GM12878 (cell line): Measurements from ENCODE around the gene TK1. TPM values are rescaled to one million over a fixed set of nuclear protein-coding genes. Genes with fewer than 3 reads are reported as not detected.

Experiments used
- ATAC-seq: fragments of 200-7000 bp; cut with Tn5 transposase; 3 replicates; pipeline ENCODE4 v1.9.1; 2020; ENCODE audit warnings: mild to moderate bottlenecking, moderate library complexity
- BruUV-seq: library from RNA; stranded (reverse); fragments of 400-500 nt; replicated peaks from 2 replicates; lab custom pipeline; 2021; lab: Mats Ljungman, UMichigan
- CTCF ChIA-PET: fragments of 300-600 bp; sonication (Branson Sonifier 250); formaldehyde crosslinking; extraction: SDS; loops from one replicate; lab custom pipeline; 2021; ENCODE audit warnings: inconsistent platforms; lab: Yijun Ruan, JAX
- POLR2A ChIA-PET: fragments of 350-600 bp; formaldehyde crosslinking; extraction: SDS; loops from one replicate; lab custom pipeline; 2021; ENCODE audit warnings: inconsistent platforms; lab: Charles Lee
- RAD21 ChIA-PET: fragments of 300-600 bp; sonication (Branson Sonifier 250); formaldehyde crosslinking; loops from one replicate; lab custom pipeline; 2023; ENCODE audit warnings: antibody characterized with exemption; ENCODE audit not compliant: unreplicated experiment; lab: Charles Lee
- SMC1A ChIA-PET: fragments of 300-600 bp; sonication (Branson Sonifier 250); formaldehyde crosslinking; loops from one replicate; lab custom pipeline; 2023; ENCODE audit not compliant: unreplicated experiment, uncharacterized antibody; lab: Charles Lee
- DNase-seq: peaks from one replicate; pipeline ENCODE4 v3.0.0-alpha.2; 2011; ENCODE audit warnings: low read depth, low spot score
- FAIRE-seq: peaks from 3 replicates; lab custom pipeline; 2011; peaks lifted over from hg19 to GRCh38; lab: Jason Lieb, UNC
- H2AFZ ChIP-seq: 2 replicates; pipeline ENCODE4 v1.6.0; 2011; ENCODE audit warnings: low read depth, low read length, control low read depth; ENCODE audit not compliant: control insufficient read depth
- H3K27ac ChIP-seq: 2 replicates; pipeline ENCODE4 v1.5.1; 2011; ENCODE audit warnings: control low read depth; ENCODE audit not compliant: control insufficient read depth, insufficient read depth
- H3K27me3 ChIP-seq, 2 experiments: replicated peaks in 1 of 2; 2 replicates each; pipeline versions ENCODE4 v1.6.0 to v1.6.1; 2011; ENCODE audit warnings: low read length in 1 of 2; ENCODE audit not compliant: control insufficient read depth in 2 of 2, insufficient read depth in 2 of 2
- H3K36me3 ChIP-seq, 2 experiments: 2 replicates each; pipeline ENCODE4 v1.5.1; 2011; ENCODE audit warnings: low read length in 1 of 2; ENCODE audit not compliant: control insufficient read depth in 2 of 2, insufficient read depth in 2 of 2
- H3K4me1 ChIP-seq: 2 replicates; pipeline ENCODE4 v1.6.1; 2011; ENCODE audit warnings: mild to moderate bottlenecking, low read length, moderate library complexity, mixed read lengths; ENCODE audit not compliant: control insufficient read depth, insufficient read depth
- H3K4me2 ChIP-seq: 2 replicates; pipeline ENCODE4 v1.6.0; 2011; ENCODE audit warnings: control low read depth; ENCODE audit not compliant: control insufficient read depth, insufficient read depth
- H3K4me3 ChIP-seq: fragments of 200-600 bp; sonication (generic); 2 replicates; pipeline ENCODE4 v1.5.1; 2016
- H3K79me2 ChIP-seq: 2 replicates; pipeline ENCODE4 v1.6.0; 2011; ENCODE audit warnings: low read length; ENCODE audit not compliant: control insufficient read depth, insufficient read depth
- H3K9ac ChIP-seq: 2 replicates; pipeline ENCODE4 v1.8.0; 2011; ENCODE audit warnings: low read length, control low read depth, mixed read lengths; ENCODE audit not compliant: control insufficient read depth, insufficient read depth
- H3K9me3 ChIP-seq: replicated peaks from 3 replicates; pipeline ENCODE4 v1.5.1; 2011; ENCODE audit warnings: mild to moderate bottlenecking, low read length; ENCODE audit not compliant: control insufficient read depth, insufficient read depth
- H4K20me1 ChIP-seq: 2 replicates; pipeline ENCODE4 v1.6.0; 2011; ENCODE audit not compliant: control insufficient read depth, insufficient read depth
- HCFC1 ChIP-seq: fragments of 150-350 bp; IDR thresholded peaks from 2 replicates; pipeline ENCODE4 v1.6.1; 2014; ENCODE audit warnings: low read length
- HDAC2 ChIP-seq: fragments of 200-600 bp; sonication (generic); IDR thresholded peaks from 2 replicates; pipeline ENCODE4 v1.6.1; 2017
- HDGF ChIP-seq: fragments of 450-650 bp; IDR thresholded peaks from 2 replicates; pipeline ENCODE4 v1.6.1; 2016; ENCODE audit warnings: antibody characterized with exemption
- LARP7 ChIP-seq: fragments of 450-650 bp; IDR thresholded peaks from 2 replicates; pipeline ENCODE4 v1.6.1; 2017; ENCODE audit warnings: mild to moderate bottlenecking
- MAX ChIP-seq: IDR thresholded peaks from 2 replicates; pipeline ENCODE4 v1.6.1; 2012; ENCODE audit warnings: low read depth, low read length, improper control_type of control experiment
- MYB ChIP-seq: fragments of 150-350 bp; IDR thresholded peaks from 2 replicates; pipeline ENCODE4 v1.6.1; 2014; ENCODE audit warnings: mild to moderate bottlenecking, low read depth, low read length, borderline replicate concordance
- MYC ChIP-seq: IDR thresholded peaks from 2 replicates; pipeline ENCODE4 v1.6.1; 2011; ENCODE audit warnings: mild to moderate bottlenecking, low read length, moderate library complexity, inconsistent platforms; ENCODE audit not compliant: insufficient read depth, insufficient replicate concordance, insufficient read length, severe bottlenecking
- NR2F1 ChIP-seq: fragments of 450-650 bp; conservative IDR thresholded peaks from 2 replicates; pipeline ENCODE4 v1.6.1; 2017; ENCODE audit warnings: mild to moderate bottlenecking
- PML ChIP-seq: IDR thresholded peaks from 2 replicates; pipeline ENCODE4 v1.6.1; 2012; ENCODE audit warnings: low read length, inconsistent platforms
- PRDM15 ChIP-seq: fragments of 450-650 bp; formaldehyde crosslinking; IDR thresholded peaks from 2 replicates; pipeline ENCODE4 v1.4.0; 2020; ENCODE audit warnings: mild to moderate bottlenecking, moderate library complexity
- RAD51 ChIP-seq: fragments of 450-650 bp; IDR thresholded peaks from 2 replicates; pipeline ENCODE4 v1.6.1; 2016; ENCODE audit warnings: moderate library complexity, mild to moderate bottlenecking, inconsistent platforms
- SIN3A ChIP-seq: IDR thresholded peaks from 2 replicates; pipeline ENCODE4 v1.6.1; 2012; ENCODE audit warnings: low read depth, low read length, improper control_type of control experiment
- SIX5 ChIP-seq: IDR thresholded peaks from 2 replicates; pipeline ENCODE4 v1.6.1; 2011; ENCODE audit warnings: mild to moderate bottlenecking, low read depth, low read length, moderate library complexity; ENCODE audit not compliant: severe bottlenecking
- TBL1XR1 ChIP-seq: IDR thresholded peaks from 2 replicates; pipeline ENCODE4 v1.6.1; 2012; ENCODE audit warnings: low read depth, low read length, improper control_type of control experiment
- TCF3 ChIP-seq: IDR thresholded peaks from 2 replicates; pipeline ENCODE4 v1.6.1; 2012; ENCODE audit warnings: low read depth, mild to moderate bottlenecking, low read length, borderline replicate concordance; ENCODE audit not compliant: insufficient read depth
- ZNF207 ChIP-seq: fragments of 450-650 bp; IDR thresholded peaks from 2 replicates; pipeline ENCODE4 v1.6.1; 2014; ENCODE audit warnings: antibody characterized with exemption, mild to moderate bottlenecking, borderline replicate concordance
- WGBS: methylation state at CpG from one replicate; pipeline ENCODE4 v1.1.6; 2016; ENCODE audit warnings: low lambda C conversion rate; ENCODE audit not compliant: insufficient replicate concordance, insufficient coverage; ENCODE audit errors: missing lambda C conversion rate; 5-methylcytosine and 5-hydroxymethylcytosine counted together
- in situ Hi-C: fragments of 300-500 bp; cut with MboI; formaldehyde crosslinking; loops from 9 replicates; pipeline ENCODE4 v1.14.3; 2018; ENCODE audit warnings: mixed read lengths
- intact Hi-C: fragments of 100-400 bp; cut with micrococcal nuclease; formaldehyde crosslinking; loops from one replicate; pipeline ENCODE4 v1.14.2; 2022; ENCODE audit not compliant: unreplicated experiment
- polyA plus RNA-seq, 11 experiments: library from polyadenylated mRNA; depleted of rRNA in 4 of 11; unstranded in 6 of 11; stranded (reverse) in 5 of 11; fragments of >200 nt; fragmentation: Nextera tagmentation in 4 of 11; fragmentation: Illumina TruSeq in 1 of 11; extraction: Ambion mirVana in 4 of 11; extraction: Trizol in 1 of 11; gene quantifications; 1 replicate in 1 of 11; 2 replicates in 10 of 11; pipeline versions ENCODE4 v1.2.1 to v1.2.3, GENCODE V29; 2011 to 2016; ENCODE audit warnings: inconsistent platforms in 2 of 11, missing spikeins in 2 of 11, low read depth in 1 of 11
- total RNA-seq, 4 experiments: library from RNA; depleted of rRNA in 3 of 4; stranded (reverse); fragments of >200 nt in 3 of 4; fragmentation: Illumina TruSeq in 1 of 4; extraction: Trizol in 1 of 4; gene quantifications; 2 replicates each; pipeline versions ENCODE4 v1.2.1 to v1.2.3, GENCODE V29; 2013 to 2021
- TF ChIP-seq, protein P1 (sequence below): fragments of 450-650 bp; IDR thresholded peaks from 2 replicates; pipeline ENCODE4 v1.6.1; 2014; ENCODE audit warnings: mild to moderate bottlenecking
- TF ChIP-seq, protein P2 (sequence below): IDR thresholded peaks from 2 replicates; pipeline ENCODE4 v1.6.1; 2012; ENCODE audit warnings: low read depth, low read length, improper control_type of control experiment

Gene TK1
- total and polyA plus RNA-seq, 10 of the 15 experiments (the other 5 are each of a cell fraction or from before 2014, with no cell fraction given): 4.6 to 175 (median 77.9) TPM

GRCh38 chr17:78148286-78149016 is 38.4 kb downstream of the TK1 start:
- DNase-seq: no peak
- H3K27ac ChIP-seq: peak overlapping the region; percentile 96
- ChIA-PET SMC1A (interaction anchor here (0.7 to 2.2 kb wide), 10 partner anchors 8 to 74 kb away, joined by 3 to 7 read pairs (median 4); no protein-coding TSS in a partner anchor), CTCF (interaction anchor here (0.8 to 2.3 kb wide), 10 partner anchors 8 to 102 kb away, joined by 3 to 11 read pairs (median 4); partner anchors contain the start of gene TMC8), POLR2A (interaction anchor here (0.7 to 2.5 kb wide), 13 partner anchors 8 to 189 kb away, joined by 3 to 14 read pairs (median 4); partner anchors contain the start of gene TMC8), RAD21 (interaction anchor here (0.7 to 1.6 kb wide), 6 partner anchors 21 to 39 kb away, joined by 3 to 6 read pairs (median 4); no protein-coding TSS in a partner anchor)
- peak; percentile 6 for ATAC-seq
- no peaks in the 10 kb centered on the region for H3K36me3 ChIP-seq
- no TSS peak for BruUV-seq
- H3K9ac ChIP-seq: peak overlapping the region; percentile 47
- peak; percentile 27 for FAIRE-seq
- H2AFZ ChIP-seq: peak overlapping the region; percentile 68
- peaks cover 77% of the 10 kb centered on the region for H3K4me1 ChIP-seq
- H3K79me2 ChIP-seq: peaks cover 2% of the 10 kb centered on the region
- WGBS: 50% methylated on average over 14 of the region's 14 CpGs
- H4K20me1 ChIP-seq: no peaks in the 10 kb centered on the region
- intact Hi-C loops: no loop called here
- peak overlapping the region; percentile 40; the same call in 1 of the 2 replicates for H3K4me2 ChIP-seq
- H3K27me3 ChIP-seq: no peaks in the 10 kb centered on the region
- in situ Hi-C loops: no loop called here
- no peak overlapping the region for H3K4me3 ChIP-seq
- no peaks in the 10 kb centered on the region for H3K9me3 ChIP-seq
- peak; percentile 70; the same call in 1 of the 2 replicates for TF ChIP-seq NR2F1
- TF ChIP-seq, protein P1, sequence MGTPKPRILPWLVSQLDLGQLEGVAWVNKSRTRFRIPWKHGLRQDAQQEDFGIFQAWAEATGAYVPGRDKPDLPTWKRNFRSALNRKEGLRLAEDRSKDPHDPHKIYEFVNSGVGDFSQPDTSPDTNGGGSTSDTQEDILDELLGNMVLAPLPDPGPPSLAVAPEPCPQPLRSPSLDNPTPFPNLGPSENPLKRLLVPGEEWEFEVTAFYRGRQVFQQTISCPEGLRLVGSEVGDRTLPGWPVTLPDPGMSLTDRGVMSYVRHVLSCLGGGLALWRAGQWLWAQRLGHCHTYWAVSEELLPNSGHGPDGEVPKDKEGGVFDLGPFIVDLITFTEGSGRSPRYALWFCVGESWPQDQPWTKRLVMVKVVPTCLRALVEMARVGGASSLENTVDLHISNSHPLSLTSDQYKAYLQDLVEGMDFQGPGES: no peak
- no peak for TF ChIP-seq LARP7
- TF ChIP-seq RAD51: no peak
- TF ChIP-seq PRDM15 (CRISPR knock-in tag): no peak
- no peak for TF ChIP-seq HCFC1
- TF ChIP-seq, protein P2, sequence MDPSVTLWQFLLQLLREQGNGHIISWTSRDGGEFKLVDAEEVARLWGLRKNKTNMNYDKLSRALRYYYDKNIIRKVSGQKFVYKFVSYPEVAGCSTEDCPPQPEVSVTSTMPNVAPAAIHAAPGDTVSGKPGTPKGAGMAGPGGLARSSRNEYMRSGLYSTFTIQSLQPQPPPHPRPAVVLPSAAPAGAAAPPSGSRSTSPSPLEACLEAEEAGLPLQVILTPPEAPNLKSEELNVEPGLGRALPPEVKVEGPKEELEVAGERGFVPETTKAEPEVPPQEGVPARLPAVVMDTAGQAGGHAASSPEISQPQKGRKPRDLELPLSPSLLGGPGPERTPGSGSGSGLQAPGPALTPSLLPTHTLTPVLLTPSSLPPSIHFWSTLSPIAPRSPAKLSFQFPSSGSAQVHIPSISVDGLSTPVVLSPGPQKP: no peak
- peak; percentile 80 for TF ChIP-seq HDGF
- TF ChIP-seq SIX5: no peak
- TF ChIP-seq TBL1XR1: no peak
- no peak for TF ChIP-seq TCF3
- no peak for TF ChIP-seq MYB
- no peak for TF ChIP-seq HDAC2
- no peak for TF ChIP-seq MAX
- TF ChIP-seq MYC: no peak
- TF ChIP-seq PML: no peak
- TF ChIP-seq SIN3A: no peak
- no peak for TF ChIP-seq ZNF207
